ENCODE data around the gene RUNDC3A.

RUNDC3A gene

GRCh38 chr17:44309472-44309871, 1.1 kb downstream of the RUNDC3A start:
- no peaks in the 10 kb centered on the region for H3K9me2 ChIP-seq (replicated peaks; ENCODE audit: insufficient read depth, low read length)
- no peaks in the 10 kb centered on the region for H3K36me3 ChIP-seq (ENCODE audit: low read length)
- TF ChIP-seq, protein P1, sequence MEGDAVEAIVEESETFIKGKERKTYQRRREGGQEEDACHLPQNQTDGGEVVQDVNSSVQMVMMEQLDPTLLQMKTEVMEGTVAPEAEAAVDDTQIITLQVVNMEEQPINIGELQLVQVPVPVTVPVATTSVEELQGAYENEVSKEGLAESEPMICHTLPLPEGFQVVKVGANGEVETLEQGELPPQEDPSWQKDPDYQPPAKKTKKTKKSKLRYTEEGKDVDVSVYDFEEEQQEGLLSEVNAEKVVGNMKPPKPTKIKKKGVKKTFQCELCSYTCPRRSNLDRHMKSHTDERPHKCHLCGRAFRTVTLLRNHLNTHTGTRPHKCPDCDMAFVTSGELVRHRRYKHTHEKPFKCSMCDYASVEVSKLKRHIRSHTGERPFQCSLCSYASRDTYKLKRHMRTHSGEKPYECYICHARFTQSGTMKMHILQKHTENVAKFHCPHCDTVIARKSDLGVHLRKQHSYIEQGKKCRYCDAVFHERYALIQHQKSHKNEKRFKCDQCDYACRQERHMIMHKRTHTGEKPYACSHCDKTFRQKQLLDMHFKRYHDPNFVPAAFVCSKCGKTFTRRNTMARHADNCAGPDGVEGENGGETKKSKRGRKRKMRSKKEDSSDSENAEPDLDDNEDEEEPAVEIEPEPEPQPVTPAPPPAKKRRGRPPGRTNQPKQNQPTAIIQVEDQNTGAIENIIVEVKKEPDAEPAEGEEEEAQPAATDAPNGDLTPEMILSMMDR (IDR thresholded peaks at IDR 0.05; ENCODE audit: insufficient read depth, low read length, poor library complexity, severe bottlenecking), result no peak
- no peak for TF ChIP-seq EZH2phosphoT487 (conservative IDR thresholded peaks at IDR 0.05; ENCODE audit: low read length)
- H3K27ac ChIP-seq (ENCODE audit: low read depth, low read length), result no peak overlapping the region
- no peak overlapping the region for H2AFZ ChIP-seq (ENCODE audit: low read depth, low read length, severe bottlenecking)
- H3K79me2 ChIP-seq (ENCODE audit: insufficient read depth, low read length), result no peaks in the 10 kb centered on the region
- H3K9me3 ChIP-seq (ENCODE audit: insufficient read depth, low read length), result no peaks in the 10 kb centered on the region
- H3K4me3 ChIP-seq (ENCODE audit: insufficient read depth, low read length, poor library complexity, severe bottlenecking), result no peak overlapping the region
- H4K20me1 ChIP-seq (ENCODE audit: low read depth, low read length), result no peaks in the 10 kb centered on the region
- H3K4me2 ChIP-seq (ENCODE audit: low read depth, low read length, poor library complexity, severe bottlenecking), result no peak overlapping the region
- no peak overlapping the region for H3K9ac ChIP-seq (ENCODE audit: low read length)
- H3F3A ChIP-seq (ENCODE audit: insufficient read depth), result no peaks in the 10 kb centered on the region
- H3K27me3 ChIP-seq (ENCODE audit: low read length), result no peaks in the 10 kb centered on the region

DNA sequence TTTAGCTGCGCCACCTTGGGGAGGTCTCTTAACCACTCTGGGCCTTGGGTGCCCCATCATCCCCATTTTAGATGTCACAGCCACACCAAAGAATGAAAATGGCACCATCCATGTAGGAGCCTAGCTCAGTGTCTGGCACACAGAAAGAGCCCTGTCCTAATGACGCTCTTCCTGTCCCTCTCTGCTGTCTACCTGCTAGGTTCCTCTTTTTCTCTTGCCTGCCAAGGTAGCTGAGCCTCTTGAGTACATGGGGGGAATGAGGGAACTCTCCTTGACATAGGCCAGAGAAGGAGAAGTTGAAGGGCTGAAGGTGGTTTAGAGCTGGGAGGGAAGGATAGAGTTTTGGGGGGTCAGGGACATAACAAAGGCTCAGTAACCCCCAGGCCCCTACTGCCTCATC, 1.8 kb downstream of the RUNDC3A start:
- Histone ChIP-seq H3K9me2 (replicated peaks; ENCODE audit: insufficient read depth, low read length) (no peaks in the 10 kb centered on the region), H3K9me3 (ENCODE audit: insufficient read depth, low read length) (no peaks in the 10 kb centered on the region), H3F3A (ENCODE audit: insufficient read depth) (no peaks in the 10 kb centered on the region), H3K36me3 (ENCODE audit: low read length) (no peaks in the 10 kb centered on the region), H3K79me2 (ENCODE audit: insufficient read depth, low read length) (no peaks in the 10 kb centered on the region), H3K4me2 (ENCODE audit: low read depth, low read length, poor library complexity, severe bottlenecking) (no peak overlapping the region), H4K20me1 (ENCODE audit: low read depth, low read length) (no peaks in the 10 kb centered on the region), H3K9ac (ENCODE audit: low read length) (no peak overlapping the region), H3K4me3 (ENCODE audit: insufficient read depth, low read length, poor library complexity, severe bottlenecking) (no peak overlapping the region), H3K27me3 (ENCODE audit: low read length) (no peaks in the 10 kb centered on the region), H3K27ac (ENCODE audit: low read depth, low read length) (no peak overlapping the region), H2AFZ (ENCODE audit: low read depth, low read length, severe bottlenecking) (no peak overlapping the region)
- TF ChIP-seq, protein P1 (IDR thresholded peaks at IDR 0.05; ENCODE audit: insufficient read depth, low read length, poor library complexity, severe bottlenecking), result no peak
- TF ChIP-seq EZH2phosphoT487 (conservative IDR thresholded peaks at IDR 0.05; ENCODE audit: low read length), result no peak

DNA sequence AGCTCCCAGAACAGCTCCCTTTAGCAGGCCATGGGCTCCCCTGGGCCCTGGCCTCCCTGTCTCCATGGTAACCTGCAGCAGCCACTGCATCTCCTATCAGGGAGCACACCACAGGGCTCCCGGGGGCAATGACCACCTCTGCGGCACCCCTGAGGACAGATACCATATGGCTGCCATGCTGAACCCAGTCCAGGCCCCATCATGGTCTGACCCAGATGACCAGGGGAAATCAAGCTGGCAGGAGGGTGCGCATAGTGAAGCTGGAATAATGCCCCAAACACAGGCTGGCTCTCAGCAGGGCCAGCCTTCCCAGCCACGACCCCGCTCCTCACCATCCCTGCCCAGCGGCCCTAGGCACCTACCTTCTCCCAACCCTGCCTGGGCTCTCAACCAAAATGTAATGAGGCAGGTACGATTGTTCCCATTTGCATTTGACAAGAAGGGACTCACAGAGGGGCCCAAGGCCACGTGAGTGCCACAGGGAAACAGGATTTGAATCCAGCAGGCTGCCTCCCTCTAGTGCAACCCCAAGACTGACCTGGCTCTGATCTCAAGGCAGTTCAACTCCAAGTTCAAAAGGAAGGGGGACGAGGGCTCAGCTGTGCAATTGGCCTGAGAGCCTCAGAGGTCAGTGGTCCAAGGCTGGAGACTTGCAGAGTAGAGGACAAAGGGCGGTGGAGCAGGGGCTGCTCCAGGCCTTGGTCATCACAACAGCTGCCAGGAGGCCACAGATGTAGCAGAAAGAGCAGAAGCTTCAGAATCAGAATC, 2.4 kb downstream of the RUNDC3A start:
- Histone ChIP-seq H3K9me3 (ENCODE audit: insufficient read depth, low read length) (no peaks in the 10 kb centered on the region), H3F3A (ENCODE audit: insufficient read depth) (no peaks in the 10 kb centered on the region), H3K4me3 (ENCODE audit: insufficient read depth, low read length, poor library complexity, severe bottlenecking) (no peak overlapping the region), H3K9ac (ENCODE audit: low read length) (no peak overlapping the region), H3K79me2 (ENCODE audit: insufficient read depth, low read length) (no peaks in the 10 kb centered on the region), H2AFZ (ENCODE audit: low read depth, low read length, severe bottlenecking) (no peak overlapping the region), H4K20me1 (ENCODE audit: low read depth, low read length) (no peaks in the 10 kb centered on the region), H3K4me2 (ENCODE audit: low read depth, low read length, poor library complexity, severe bottlenecking) (no peak overlapping the region), H3K27me3 (ENCODE audit: low read length) (no peaks in the 10 kb centered on the region), H3K9me2 (replicated peaks; ENCODE audit: insufficient read depth, low read length) (no peaks in the 10 kb centered on the region), H3K27ac (ENCODE audit: low read depth, low read length) (no peak overlapping the region), H3K36me3 (ENCODE audit: low read length) (no peaks in the 10 kb centered on the region)
- no peak for TF ChIP-seq EZH2phosphoT487 (conservative IDR thresholded peaks at IDR 0.05; ENCODE audit: low read length)
- TF ChIP-seq, protein P1 (IDR thresholded peaks at IDR 0.05; ENCODE audit: insufficient read depth, low read length, poor library complexity, severe bottlenecking), result no peak

Measured in SU-DHL-6 (cell line).